ENCODE measurements around the gene ETV3.

ETV3 gene

GRCh38 chr1:157158967-157159366 is 20.8 kb upstream of the ETV3 start:
- DNase-seq = no peak

- DNase-seq = no peak
Measured at GRCh38 chr1:157157501-157158190, 19.5 kb upstream of the ETV3 start.

GRCh38 chr1:157156058-157156541 is 17.9 kb upstream of the ETV3 start:
- DNase-seq = peak; percentile 60

- peak; percentile 40 for DNase-seq
Measured at GRCh38 chr1:157155658-157156057, 17.5 kb upstream of the ETV3 start.

GRCh38 chr1:157154940-157155514 is 16.8 kb upstream of the ETV3 start:
- DNase-seq = no peak

GRCh38 chr1:157154291-157154690 is 16.1 kb upstream of the ETV3 start:
- no peak for DNase-seq

GRCh38 chr1:157153746-157154145 is 15.6 kb upstream of the ETV3 start:
- DNase-seq = no peak

GRCh38 chr1:157152510-157152909 is 14.3 kb upstream of the ETV3 start:
- no peak for DNase-seq

GRCh38 chr1:157151506-157151905 is 13.3 kb upstream of the ETV3 start:
- DNase-seq = no peak

- DNase-seq = no peak
Measured at GRCh38 chr1:157151073-157151472, 12.9 kb upstream of the ETV3 start.

- DNase-seq = no peak
Measured at GRCh38 chr1:157150631-157151030, 12.4 kb upstream of the ETV3 start.

- DNase-seq = no peak
Measured at GRCh38 chr1:157147906-157148700, 9.9 kb upstream of the ETV3 start.

GRCh38 chr1:157147037-157147436 is 8.8 kb upstream of the ETV3 start:
- DNase-seq = no peak

GRCh38 chr1:157146244-157146643 is 8.0 kb upstream of the ETV3 start:
- no peak for DNase-seq

- DNase-seq = no peak
Measured at GRCh38 chr1:157145076-157145475, 6.9 kb upstream of the ETV3 start.

- no peak for DNase-seq
Measured at GRCh38 chr1:157144509-157144908, 6.3 kb upstream of the ETV3 start.

GRCh38 chr1:157142765-157143423 is 4.7 kb upstream of the ETV3 start:
- DNase-seq = no peak

- no peak for DNase-seq
Measured at GRCh38 chr1:157142201-157142600, 4.0 kb upstream of the ETV3 start.

- no peak for DNase-seq
Measured at GRCh38 chr1:157141212-157141855, 3.1 kb upstream of the ETV3 start.

- no peak for DNase-seq
Measured at GRCh38 chr1:157140063-157140588, 1.9 kb upstream of the ETV3 start.

- DNase-seq = no peak
Measured at GRCh38 chr1:157139052-157139715, 989 bp upstream of the ETV3 start.
